Measurements from ENCODE around the gene ATP11B. TPM values are rescaled to one million over a fixed set of nuclear protein-coding genes. Genes with fewer than 3 reads are reported as not detected.

The ATP11B gene
- total RNA-seq, 1 donor from 2014 or later, result 42.8 TPM

Other genes starting within 250 kb of the ATP11B start
- 49.0 and 50.2 TPM in 2 replicates for gene DCUN1D1, start 187.0 kb downstream of the ATP11B start, total RNA-seq